Right lobe of liver (tissue), 4 donors: ENCODE data around the gene NUCKS1.

Source experiments
- POLR2A ChIP-seq: fragments of 450-650 bp; IDR thresholded peaks from one replicate; pipeline ENCODE4 v1.6.1; 2017; ENCODE audit warnings: antibody characterized with exemption, mild to moderate bottlenecking
- TF ChIP-seq, protein P1 (sequence below), 4 donors: fragments of 200-600 bp in 3 of 4; fragments of 450-650 bp in 1 of 4; IDR thresholded peaks; one replicate each; pipeline versions ENCODE4 v1.5.1 to v1.8.0; 2016 to 2022; ENCODE audit warnings: antibody characterized with exemption in 4 of 4, mild to moderate bottlenecking in 2 of 4
- donor health status: DM: no; HTN: no; CAD: no.
- donor health status: DM: no; HTN: no; CAD: no.
- donor health status: DM: no; HTN: yes; CAD: no.

DNA sequence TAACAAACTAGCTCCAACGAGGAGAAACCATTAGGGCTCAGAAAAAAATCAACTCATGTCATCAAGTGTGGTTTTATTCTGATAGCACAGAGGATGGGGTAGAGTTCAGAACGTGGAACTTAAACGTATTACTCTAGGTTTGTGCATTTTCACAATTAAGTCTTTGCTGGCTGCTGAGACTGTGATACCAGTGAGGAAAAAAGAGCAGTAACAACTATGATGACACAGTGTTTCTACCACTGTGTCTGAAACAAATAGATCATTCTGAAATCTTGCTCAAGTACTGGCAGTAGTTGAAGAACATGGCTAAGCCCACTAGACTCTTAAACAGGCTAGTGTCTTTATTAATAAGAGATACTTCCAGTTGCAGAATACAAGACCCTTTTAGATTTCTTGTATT lies 31.0 kb downstream of the NUCKS1 start:
- TF ChIP-seq, protein P1, sequence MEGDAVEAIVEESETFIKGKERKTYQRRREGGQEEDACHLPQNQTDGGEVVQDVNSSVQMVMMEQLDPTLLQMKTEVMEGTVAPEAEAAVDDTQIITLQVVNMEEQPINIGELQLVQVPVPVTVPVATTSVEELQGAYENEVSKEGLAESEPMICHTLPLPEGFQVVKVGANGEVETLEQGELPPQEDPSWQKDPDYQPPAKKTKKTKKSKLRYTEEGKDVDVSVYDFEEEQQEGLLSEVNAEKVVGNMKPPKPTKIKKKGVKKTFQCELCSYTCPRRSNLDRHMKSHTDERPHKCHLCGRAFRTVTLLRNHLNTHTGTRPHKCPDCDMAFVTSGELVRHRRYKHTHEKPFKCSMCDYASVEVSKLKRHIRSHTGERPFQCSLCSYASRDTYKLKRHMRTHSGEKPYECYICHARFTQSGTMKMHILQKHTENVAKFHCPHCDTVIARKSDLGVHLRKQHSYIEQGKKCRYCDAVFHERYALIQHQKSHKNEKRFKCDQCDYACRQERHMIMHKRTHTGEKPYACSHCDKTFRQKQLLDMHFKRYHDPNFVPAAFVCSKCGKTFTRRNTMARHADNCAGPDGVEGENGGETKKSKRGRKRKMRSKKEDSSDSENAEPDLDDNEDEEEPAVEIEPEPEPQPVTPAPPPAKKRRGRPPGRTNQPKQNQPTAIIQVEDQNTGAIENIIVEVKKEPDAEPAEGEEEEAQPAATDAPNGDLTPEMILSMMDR (IDR thresholded peaks at IDR 0.05) = no peak
- TF ChIP-seq POLR2A = no peak
